HG02973 (cell line): ENCODE data around the gene FAM181B.
A peak's percentile ranks its signal among the peaks of the same experiment; 100 is the strongest.

ENCODE experiments used
- ATAC-seq: cut with Tn5 transposase; IDR thresholded peaks from one replicate; pipeline ENCODE4 v1.9.1; 2021; ENCODE audit warnings: moderate library complexity; ENCODE audit not compliant: unreplicated experiment

Gene FAM181B, protein sequence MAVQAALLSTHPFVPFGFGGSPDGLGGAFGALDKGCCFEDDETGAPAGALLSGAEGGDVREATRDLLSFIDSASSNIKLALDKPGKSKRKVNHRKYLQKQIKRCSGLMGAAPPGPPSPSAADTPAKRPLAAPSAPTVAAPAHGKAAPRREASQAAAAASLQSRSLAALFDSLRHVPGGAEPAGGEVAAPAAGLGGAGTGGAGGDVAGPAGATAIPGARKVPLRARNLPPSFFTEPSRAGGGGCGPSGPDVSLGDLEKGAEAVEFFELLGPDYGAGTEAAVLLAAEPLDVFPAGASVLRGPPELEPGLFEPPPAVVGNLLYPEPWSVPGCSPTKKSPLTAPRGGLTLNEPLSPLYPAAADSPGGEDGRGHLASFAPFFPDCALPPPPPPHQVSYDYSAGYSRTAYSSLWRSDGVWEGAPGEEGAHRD

GRCh38 chr11:82733444-82734119, at the start of gene FAM181B:
FAM181B (minus strand) TSS chr11:82733864; CDS start chr11:82733729, 135 bp downstream.
- ATAC-seq, result peak; percentile 49

GRCh38 chr11:82782825-82783374, 49.2 kb upstream of the FAM181B start:
- no peak for ATAC-seq

DNA sequence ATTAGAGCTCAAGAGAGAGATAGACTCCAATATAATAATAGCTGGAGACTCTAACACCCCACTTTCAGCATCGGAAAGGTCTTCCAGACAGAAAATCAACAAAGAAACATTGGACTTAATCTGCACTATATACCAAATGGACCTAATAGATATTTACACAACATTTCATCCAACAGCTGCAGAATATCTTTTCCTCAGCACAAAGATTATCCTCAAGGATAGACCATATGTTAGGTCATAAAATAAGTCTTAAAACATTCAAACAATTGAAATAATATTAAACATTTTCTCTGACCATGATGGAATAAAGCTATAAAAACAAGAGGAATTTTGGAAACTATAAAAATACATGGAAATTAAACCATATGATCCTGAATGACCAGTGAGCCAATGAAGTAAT, 45.1 kb upstream of the FAM181B start:
- ATAC-seq, result no peak

- ATAC-seq, result no peak
Observed at GRCh38 chr11:82776377-82776776, 42.7 kb upstream of the FAM181B start.

DNA sequence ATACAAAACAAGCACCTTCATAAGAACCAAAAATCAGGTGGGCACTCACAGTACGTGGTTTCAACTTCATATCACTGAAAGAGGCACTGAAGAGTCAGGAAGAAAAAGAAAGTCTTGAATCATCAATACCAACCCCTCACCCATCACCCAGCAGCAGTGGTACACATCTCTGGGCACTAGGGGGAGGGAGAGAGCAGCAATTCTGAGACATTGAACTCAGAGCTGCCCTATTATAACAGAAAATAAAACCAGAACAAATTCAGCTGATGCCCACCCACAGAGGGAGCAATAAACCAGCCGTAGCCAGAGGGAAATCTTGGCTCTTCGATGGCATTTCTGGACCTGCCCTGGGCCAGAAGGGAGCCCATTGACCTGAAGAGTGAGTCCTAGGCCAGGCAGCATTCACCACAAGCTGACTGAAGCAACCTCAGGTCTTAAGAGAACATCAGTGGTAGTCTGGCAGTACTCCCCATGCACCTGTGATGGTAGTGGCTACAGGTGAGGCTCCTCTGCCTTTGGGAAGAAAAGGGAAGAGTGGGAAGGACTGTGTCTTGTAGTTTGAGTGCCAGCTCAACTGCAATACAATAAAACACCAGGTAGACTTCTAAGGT, 42.2 kb upstream of the FAM181B start:
- ATAC-seq, result peak; percentile 99

GRCh38 chr11:82775218-82775617, 41.6 kb upstream of the FAM181B start:
- ATAC-seq, result no peak

DNA sequence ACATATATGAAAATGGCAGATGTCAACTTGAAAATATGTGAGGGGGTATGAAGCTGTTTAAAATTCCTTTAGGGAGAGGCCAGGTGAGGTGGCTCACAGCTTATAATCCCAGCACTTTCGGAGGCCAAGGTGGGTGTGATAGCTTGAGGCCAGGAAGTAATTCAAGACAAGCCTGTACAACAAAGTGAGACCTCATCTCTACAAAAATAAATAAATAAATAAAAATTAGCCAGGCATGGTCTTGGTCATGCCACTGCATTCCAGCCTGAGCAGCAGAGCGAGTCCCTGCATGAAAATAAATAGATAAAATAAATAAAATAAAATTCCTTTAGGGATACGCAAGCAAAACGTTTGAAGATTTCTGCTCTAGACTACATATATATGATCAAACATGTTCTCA, 38.1 kb upstream of the FAM181B start:
- no peak for ATAC-seq

GRCh38 chr11:82767123-82767522, 33.5 kb upstream of the FAM181B start:
- no peak for ATAC-seq

GRCh38 chr11:82765466-82766034, 31.9 kb upstream of the FAM181B start:
- ATAC-seq, result no peak

DNA sequence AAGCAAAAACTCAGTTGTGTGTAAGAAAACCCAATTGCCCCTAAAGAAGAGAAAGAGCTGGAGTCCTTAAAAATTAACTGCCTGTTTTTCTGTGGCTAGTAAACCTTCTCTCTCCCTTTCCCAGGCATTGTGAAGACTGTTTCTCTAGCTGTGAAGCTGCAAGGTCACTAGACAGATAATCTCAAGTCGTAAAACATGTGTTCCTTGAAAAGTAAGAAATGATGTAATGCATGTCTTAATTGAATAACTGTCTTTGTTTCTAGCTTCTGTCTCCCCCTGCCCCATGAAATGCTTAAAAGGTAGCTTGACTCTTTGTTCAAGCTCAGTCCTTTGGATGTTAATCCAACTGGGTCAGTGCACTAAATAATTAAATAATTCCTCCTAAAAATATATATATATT, 29.5 kb upstream of the FAM181B start:
- ATAC-seq, result no peak

DNA sequence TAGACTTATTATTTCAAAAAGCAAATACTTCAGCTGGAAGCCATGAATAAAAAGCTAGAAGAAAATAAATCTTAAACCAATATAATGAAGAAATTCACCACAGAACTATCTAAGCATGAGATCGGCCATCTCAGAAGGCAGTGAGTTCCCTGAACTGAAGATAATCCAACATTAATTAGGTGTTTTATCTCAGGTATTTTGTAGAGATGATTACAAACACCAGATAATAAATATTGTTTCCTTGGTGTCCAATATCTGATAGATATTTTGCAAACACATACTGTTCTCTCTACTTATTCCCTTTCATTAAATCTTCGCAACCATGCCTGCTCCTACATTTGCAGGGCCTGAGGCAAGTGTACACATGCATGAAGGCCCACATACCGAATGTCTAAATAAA, 26.0 kb upstream of the FAM181B start:
- ATAC-seq, result no peak

GRCh38 chr11:82757660-82758357, 24.1 kb upstream of the FAM181B start:
- no peak for ATAC-seq

DNA sequence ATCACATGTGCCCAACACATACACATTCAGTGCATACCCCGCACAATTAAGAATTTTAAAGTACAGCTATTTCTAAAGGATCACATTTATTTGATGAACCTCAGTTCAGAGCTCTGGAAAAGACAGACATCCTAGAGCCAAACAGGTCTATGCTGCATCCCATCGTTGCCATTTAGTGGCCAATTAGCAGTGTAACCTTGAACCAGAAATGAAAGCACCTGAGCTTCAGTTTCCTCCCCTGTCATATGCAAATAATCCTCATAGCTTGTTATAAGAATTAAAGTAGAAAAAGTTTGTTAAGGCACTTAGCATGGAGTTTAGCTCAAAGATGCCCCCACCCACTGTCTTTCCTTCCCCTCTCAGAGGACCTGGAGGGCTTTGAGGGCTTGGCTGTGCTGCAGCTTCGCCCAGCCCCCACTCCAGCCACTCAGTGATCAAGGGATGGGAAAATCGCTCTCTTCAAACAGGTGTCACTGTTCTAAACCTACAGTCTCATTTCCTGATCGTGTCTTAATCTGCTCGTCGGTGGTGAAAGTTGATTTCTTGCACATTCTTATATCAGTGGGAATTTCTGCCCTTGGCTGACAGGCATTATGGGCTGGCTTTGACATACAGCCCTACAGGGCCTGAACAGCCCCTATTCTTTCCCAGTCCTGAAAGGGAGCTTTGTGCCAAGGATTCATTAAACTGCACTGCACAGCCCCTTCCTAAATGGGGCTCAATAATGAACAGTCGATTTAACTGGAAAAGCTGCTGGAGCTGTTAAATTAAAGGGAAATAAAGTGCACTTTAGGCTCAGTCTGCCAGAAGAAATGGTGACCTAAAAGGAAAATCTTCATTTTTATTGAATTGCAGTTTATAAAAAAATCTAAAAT, 23.3 kb upstream of the FAM181B start:
- no peak for ATAC-seq

- ATAC-seq, result no peak
Observed at GRCh38 chr11:82754410-82754809, 20.7 kb upstream of the FAM181B start.

- ATAC-seq, result no peak
Observed at GRCh38 chr11:82753921-82754320, 20.3 kb upstream of the FAM181B start.

DNA sequence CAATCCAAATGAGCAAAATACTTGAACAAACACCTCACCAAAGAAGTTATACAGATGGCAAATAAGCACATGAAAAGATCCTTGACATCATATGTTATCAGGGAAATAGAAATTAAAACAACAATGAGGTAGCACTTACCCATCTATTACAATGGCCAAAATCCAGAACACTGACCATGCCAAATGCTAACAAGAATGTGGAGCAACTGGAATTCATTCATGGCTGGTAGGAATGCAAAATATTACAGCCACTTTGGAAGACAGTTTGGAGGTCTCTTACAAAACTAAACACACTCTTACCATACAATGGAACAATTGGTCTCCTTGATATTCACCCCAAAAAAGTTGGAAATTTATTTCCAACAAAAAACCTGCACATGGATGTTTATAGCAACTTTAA, 19.1 kb upstream of the FAM181B start:
- ATAC-seq, result no peak

GRCh38 chr11:82750643-82751139, 17.0 kb upstream of the FAM181B start:
- peak; percentile 63 for ATAC-seq

GRCh38 chr11:82747471-82747870, 13.8 kb upstream of the FAM181B start:
- no peak for ATAC-seq

- ATAC-seq, result no peak
Observed at GRCh38 chr11:82738091-82738490, 4.4 kb upstream of the FAM181B start.

GRCh38 chr11:82734120-82734479, 436 bp upstream of the FAM181B start:
- no peak for ATAC-seq
